Adrenal gland (tissue), 12 donors: ENCODE results near the gene MAD1L1. TPM values are rescaled to one million over a fixed set of nuclear protein-coding genes. Genes with fewer than 3 reads are reported as not detected.

Source experiments
- DNase-seq, 7 donors: peaks; one replicate each; pipeline ENCODE4 v3.0.0-alpha.2; 2019 to 2020
- H3K27ac ChIP-seq, 5 donors: fragments of 200-600 bp; sonication (generic) in 4 of 5; 1 replicate in 3 of 5; 2 replicates in 2 of 5; pipeline versions ENCODE4 v1.5.1 to v1.8.0; 2016 to 2020; ENCODE audit warnings: mild to moderate bottlenecking in 1 of 5
- H3K27me3 ChIP-seq: fragments of 200-600 bp; 2 replicates; pipeline ENCODE4 v1.8.0; 2021
- H3K36me3 ChIP-seq, 2 donors: fragments of 200-600 bp; replicated peaks in 1 of 2; 1 replicate in 1 of 2; 2 replicates in 1 of 2; pipeline versions ENCODE4 v1.5.1 to v1.8.0; 2018 to 2022
- H3K4me1 ChIP-seq, 2 donors: fragments of 200-600 bp; replicated peaks in 1 of 2; 1 replicate in 1 of 2; 2 replicates in 1 of 2; pipeline versions ENCODE4 v1.5.1 to v1.8.0; 2018 to 2021
- H3K4me3 ChIP-seq, 4 donors: fragments of 200-600 bp; sonication (generic) in 3 of 4; one replicate each; pipeline ENCODE4 v1.5.1; 2016 to 2018
- H3K9me3 ChIP-seq, 3 donors: fragments of 200-600 bp; sonication (generic) in 1 of 3; replicated peaks in 1 of 3; 1 replicate in 2 of 3; 2 replicates in 1 of 3; pipeline versions ENCODE4 v1.5.1 to v1.8.0; 2016 to 2021
- POLR2A ChIP-seq, 2 donors: fragments of 450-650 bp; IDR thresholded peaks; one replicate each; pipeline ENCODE4 v1.6.1; 2017; ENCODE audit warnings: antibody characterized with exemption in 2 of 2, mild to moderate bottlenecking in 2 of 2, moderate library complexity in 1 of 2
- WGBS, 4 donors: extraction: QIAGEN DNeasy Blood & Tissue Kit in 2 of 4; methylation state at CpG; one replicate each; pipeline versions ENCODE4 v1.1.5 to v1.1.7; 2013 to 2017; 5-methylcytosine and 5-hydroxymethylcytosine counted together
- intact Hi-C, 2 donors: fragments of 100-400 bp; cut with DNase I; formaldehyde crosslinking; loops; one replicate each; pipeline versions ENCODE4 v1.14.1 to v1.15.0; 2022 to 2023
- polyA plus RNA-seq, 3 donors: library from polyadenylated mRNA; stranded (reverse); fragments of 200-250 nt in 2 of 3; fragments of 350-450 nt in 1 of 3; fragmentation: Illumina TruSeq in 1 of 3; extraction: RNeasy Lipid Tissue Mini Kit (QIAGEN cat#74804) in 1 of 3; gene quantifications; one replicate each; pipeline ENCODE4 v1.2.3, GENCODE V29; 2013 to 2014
- total RNA-seq, 9 donors: library from RNA; depleted of rRNA in 4 of 9; stranded (reverse); fragments of >200 nt in 4 of 9; fragments of 120-200 nt in 1 of 9; fragmentation: NEBNext Ultra II Directional in 1 of 9; extraction: Animal tissue kit (Norgen Biotek cat#: 25700) in 1 of 9; gene quantifications; one replicate each; pipeline versions ENCODE4 v1.1.0 to v1.2.4, GENCODE V29; 2013 to 2023
- TF ChIP-seq, protein P1 (sequence below), 6 experiments: fragments of 450-650 bp in 4 of 6; fragments of 200-600 bp in 2 of 6; sonication (generic) in 1 of 6; IDR thresholded peaks; 1 replicate in 5 of 6; 2 replicates in 1 of 6; pipeline versions ENCODE4 v1.5.1 to v1.8.0; 2016 to 2021; ENCODE audit warnings: antibody characterized with exemption in 6 of 6, mild to moderate bottlenecking in 2 of 6, moderate library complexity in 1 of 6
- donor health status: healthy with polysubstance abuse.
- donor health status: Bipolar disorder and iron deficiency.
- donor health status: DM: yes; HTN: yes; CAD: no.
- donor health status: DM: no; HTN: no; CAD: no.
- donor health status: DM: no; HTN: no; CAD: no.
- donor health status: DM: yes; HTN: yes; CAD: no.

The MAD1L1 gene
- total and polyA plus RNA-seq, 12 donors: 6.7 to 87.7 (median 28.9) TPM

DNA sequence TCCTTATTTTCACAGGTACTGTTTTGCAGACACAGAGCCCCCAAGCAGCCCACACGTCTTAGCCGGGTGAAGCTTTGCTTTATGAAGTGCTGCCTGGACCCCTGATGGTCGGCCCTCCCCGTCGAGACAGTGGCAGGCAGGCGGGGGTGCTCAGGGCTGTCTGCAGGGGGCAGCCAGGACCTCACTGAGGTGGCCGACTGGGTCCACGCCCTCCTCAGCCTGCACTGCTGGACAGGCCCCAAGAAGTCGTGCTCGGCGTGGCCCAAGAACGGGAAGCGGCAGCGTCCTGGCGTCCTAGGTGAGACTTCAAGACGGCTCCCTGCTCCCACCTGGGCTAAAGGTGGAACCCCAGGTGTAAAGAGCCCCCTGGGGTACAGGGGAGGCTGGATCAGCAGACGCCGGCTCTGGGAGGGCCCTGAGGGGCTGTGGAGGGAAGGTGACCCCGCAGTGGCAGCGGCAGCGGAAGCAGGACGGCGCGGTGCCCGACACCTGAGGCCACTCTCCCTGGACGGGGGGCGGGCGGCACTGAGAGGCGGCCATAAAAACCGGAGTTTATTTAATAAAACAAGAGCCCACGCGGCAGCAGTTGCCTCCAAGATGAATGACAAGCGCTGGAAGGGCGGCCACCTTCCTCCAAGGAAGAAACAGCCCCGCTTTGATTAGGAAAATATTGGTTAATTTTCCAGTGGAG is 383.2 kb downstream of the MAD1L1 start:
- intact Hi-C loops: no loop called here
- H3K9me3 ChIP-seq: no peaks in the 10 kb centered on the region
- H3K27me3 ChIP-seq: no peaks in the 10 kb centered on the region
- 89 to 96% (median 93%) methylated on average over 19 to 35 of the region's 35 CpGs for whole genome bisulfite sequencing, 4 donors
- H3K4me3 ChIP-seq: no peak overlapping the region
- DNase-seq: peak in 1 of 7 donors; percentile 2
- H3K27ac ChIP-seq: no peak overlapping the region
- no peaks in the 10 kb centered on the region for H3K36me3 ChIP-seq
- no peak for TF ChIP-seq POLR2A (IDR thresholded peaks at IDR 0.05)
- no peaks in the 10 kb centered on the region for H3K4me1 ChIP-seq

DNA sequence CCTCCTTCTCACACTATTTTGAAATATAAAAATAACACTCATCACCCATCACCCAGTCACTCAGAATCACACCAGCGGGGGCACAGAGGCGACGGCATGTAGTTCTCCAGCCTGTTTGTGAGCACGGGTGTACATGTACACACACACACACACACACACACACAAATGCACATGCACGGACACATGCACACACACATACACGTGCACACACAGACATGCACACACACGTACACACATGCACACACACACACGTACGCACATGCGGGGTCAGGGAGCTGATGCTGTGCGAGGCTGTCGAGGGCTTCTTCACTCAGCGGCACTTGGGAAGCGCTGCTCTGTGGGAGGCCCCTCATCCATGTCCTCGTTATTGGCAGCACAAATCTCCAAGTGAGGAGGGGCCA is 383.8 kb downstream of the MAD1L1 start:
- Histone ChIP-seq H3K4me3 (no peak overlapping the region), H3K27ac (no peak overlapping the region), H3K4me1 (no peaks in the 10 kb centered on the region), H3K36me3 (no peaks in the 10 kb centered on the region), H3K27me3 (no peaks in the 10 kb centered on the region), H3K9me3 (no peaks in the 10 kb centered on the region)
- 92 to 99% (median 94%) methylated on average over 10 to 15 of the region's 15 CpGs for WGBS, 4 donors
- no peak for TF ChIP-seq POLR2A (IDR thresholded peaks at IDR 0.05)
- TF ChIP-seq, protein P1, sequence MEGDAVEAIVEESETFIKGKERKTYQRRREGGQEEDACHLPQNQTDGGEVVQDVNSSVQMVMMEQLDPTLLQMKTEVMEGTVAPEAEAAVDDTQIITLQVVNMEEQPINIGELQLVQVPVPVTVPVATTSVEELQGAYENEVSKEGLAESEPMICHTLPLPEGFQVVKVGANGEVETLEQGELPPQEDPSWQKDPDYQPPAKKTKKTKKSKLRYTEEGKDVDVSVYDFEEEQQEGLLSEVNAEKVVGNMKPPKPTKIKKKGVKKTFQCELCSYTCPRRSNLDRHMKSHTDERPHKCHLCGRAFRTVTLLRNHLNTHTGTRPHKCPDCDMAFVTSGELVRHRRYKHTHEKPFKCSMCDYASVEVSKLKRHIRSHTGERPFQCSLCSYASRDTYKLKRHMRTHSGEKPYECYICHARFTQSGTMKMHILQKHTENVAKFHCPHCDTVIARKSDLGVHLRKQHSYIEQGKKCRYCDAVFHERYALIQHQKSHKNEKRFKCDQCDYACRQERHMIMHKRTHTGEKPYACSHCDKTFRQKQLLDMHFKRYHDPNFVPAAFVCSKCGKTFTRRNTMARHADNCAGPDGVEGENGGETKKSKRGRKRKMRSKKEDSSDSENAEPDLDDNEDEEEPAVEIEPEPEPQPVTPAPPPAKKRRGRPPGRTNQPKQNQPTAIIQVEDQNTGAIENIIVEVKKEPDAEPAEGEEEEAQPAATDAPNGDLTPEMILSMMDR (IDR thresholded peaks at IDR 0.05): no peak
- intact Hi-C loops: no loop called here
- peak in 1 of 7 donors; percentile 4 for DNase-seq

DNA sequence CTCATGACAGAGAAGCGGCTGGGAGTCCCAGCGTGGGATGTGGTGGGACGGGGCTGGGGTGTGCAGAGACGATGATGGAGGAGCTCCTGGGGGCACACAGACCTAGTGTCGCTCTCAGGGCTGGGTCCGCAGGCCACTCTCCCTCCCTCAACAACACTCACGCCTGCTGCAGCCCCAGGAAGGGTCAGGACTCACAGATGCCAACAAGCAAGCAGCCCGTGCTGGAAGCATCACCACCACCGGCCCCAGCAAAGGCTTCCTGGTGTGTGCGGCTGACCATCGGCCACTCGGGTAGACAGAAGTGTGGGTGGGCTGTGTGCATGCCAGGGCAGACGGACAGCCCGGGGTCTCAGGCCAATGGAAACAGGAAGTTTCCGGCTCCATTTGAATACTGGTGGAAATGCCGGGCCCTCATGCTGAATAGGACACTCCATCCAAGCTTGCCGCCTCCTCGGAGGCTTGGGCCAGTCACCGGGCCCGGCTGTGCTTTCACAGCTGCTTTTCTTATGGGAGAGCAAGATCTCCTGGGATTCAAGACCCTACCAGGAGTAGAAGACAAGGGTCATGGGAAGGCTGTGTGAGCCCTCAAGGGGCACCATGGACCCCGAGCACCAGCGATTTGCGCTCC is 384.6 kb downstream of the MAD1L1 start:
- DNase-seq: no peak

DNA sequence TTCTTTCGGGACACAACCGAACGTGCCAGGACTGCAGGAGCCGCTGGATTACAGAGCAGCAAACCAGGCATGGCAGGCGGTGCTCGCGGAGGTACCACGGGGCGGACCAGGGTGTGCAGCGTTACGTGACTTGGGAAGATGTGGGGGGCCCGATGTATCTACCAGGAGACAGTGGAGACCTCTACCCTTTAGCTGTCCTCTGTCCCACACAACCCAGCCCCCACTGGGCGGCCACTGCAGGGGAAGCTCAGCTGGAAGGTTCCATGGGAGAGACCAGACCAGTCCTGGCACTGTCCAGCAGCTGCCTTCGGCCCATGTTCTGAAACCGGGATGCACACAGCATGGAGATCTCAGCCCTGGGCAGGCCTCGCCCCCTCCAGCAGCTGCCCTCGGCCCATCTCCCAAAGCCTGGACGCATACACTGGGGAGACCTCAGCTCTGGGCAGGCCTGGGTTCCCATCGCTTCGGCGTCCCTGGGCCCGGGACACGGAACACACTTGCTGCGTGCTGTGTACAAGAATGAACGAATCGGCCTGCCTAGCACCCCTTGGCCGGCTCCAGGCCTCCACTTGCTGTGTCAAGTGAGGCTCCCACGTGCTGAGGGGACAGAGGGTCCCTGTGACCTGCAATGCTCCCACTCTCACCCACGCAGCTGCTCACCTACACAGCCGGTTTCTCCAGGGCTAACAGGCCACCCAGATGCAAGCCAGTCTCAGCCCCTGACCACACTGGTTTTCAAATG is 385.3 kb downstream of the MAD1L1 start:
- H3K4me3 ChIP-seq: no peak overlapping the region
- no peaks in the 10 kb centered on the region for H3K9me3 ChIP-seq
- intact Hi-C loops: no loop called here
- H3K4me1 ChIP-seq: no peaks in the 10 kb centered on the region
- no peak for TF ChIP-seq POLR2A (IDR thresholded peaks at IDR 0.05)
- TF ChIP-seq, protein P1 (IDR thresholded peaks at IDR 0.05): no peak
- peak in 1 of 7 donors; percentile 4 for DNase-seq
- WGBS, 4 donors: 93 to 97% (median 97%) methylated on average over 12 to 30 of the region's 30 CpGs
- H3K27me3 ChIP-seq: no peaks in the 10 kb centered on the region
- no peak overlapping the region for H3K27ac ChIP-seq
- H3K36me3 ChIP-seq: no peaks in the 10 kb centered on the region

More for the DNA sequence above, 384.6 kb downstream of the MAD1L1 start:
- H3K4me1 ChIP-seq: no peaks in the 10 kb centered on the region
- H3K27me3 ChIP-seq: no peaks in the 10 kb centered on the region
- no peaks in the 10 kb centered on the region for H3K36me3 ChIP-seq
- WGBS, 4 donors: 83 to 90% (median 86%) methylated on average over 10 to 23 of the region's 23 CpGs
- H3K4me3 ChIP-seq: no peak overlapping the region
- H3K27ac ChIP-seq: no peak overlapping the region
- intact Hi-C loops: no loop called here
- no peaks in the 10 kb centered on the region for H3K9me3 ChIP-seq
- TF ChIP-seq, protein P1 (IDR thresholded peaks at IDR 0.05): no peak
- TF ChIP-seq POLR2A (IDR thresholded peaks at IDR 0.05): no peak
